Activated naive CD8-positive, alpha-beta T cell treated with anti-CD3 and anti-CD28 coated beads, Interleukin-2, amount 50 U/mL, for 16 hours (primary cell): ENCODE measurements around the gene ZFYVE9.

Experiments
- DNase-seq: peaks from one replicate; pipeline ENCODE4 v3.0.0-alpha.2; 2020; ENCODE audit warnings: low read depth, low spot score

ZFYVE9 gene

DNA sequence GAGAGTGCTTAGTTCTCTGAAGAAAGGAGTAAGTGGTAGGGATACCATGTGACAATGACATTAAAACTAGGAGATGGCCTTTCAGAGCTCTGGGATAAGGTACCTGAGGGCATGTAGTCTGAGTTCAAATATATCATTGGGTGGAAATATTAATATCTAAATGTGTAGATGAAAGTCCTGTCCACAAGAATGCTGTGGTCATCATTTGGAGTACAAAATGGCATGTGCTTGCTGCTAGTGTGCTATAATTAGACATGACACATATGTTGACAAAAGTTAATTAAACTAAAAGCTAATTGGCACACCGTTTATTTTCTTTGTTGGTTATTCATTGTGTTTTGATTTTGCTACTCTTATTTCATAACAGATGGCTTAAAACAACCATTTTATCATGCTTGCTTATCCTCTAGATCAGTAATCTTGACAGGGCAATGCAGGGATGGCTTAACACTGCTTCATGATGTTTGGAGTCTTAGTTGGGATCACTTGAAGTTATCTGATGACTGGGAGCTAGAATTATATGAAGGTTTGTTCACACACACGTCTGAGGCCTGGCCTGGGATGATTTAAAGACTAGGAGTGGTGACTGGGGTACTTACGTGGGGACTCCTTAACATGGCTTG, 193.1 kb downstream of the ZFYVE9 start:
- DNase-seq, result no peak

- DNase-seq, result no peak
Measured at GRCh38 chr1:52337439-52337838, 195.6 kb downstream of the ZFYVE9 start.

DNA sequence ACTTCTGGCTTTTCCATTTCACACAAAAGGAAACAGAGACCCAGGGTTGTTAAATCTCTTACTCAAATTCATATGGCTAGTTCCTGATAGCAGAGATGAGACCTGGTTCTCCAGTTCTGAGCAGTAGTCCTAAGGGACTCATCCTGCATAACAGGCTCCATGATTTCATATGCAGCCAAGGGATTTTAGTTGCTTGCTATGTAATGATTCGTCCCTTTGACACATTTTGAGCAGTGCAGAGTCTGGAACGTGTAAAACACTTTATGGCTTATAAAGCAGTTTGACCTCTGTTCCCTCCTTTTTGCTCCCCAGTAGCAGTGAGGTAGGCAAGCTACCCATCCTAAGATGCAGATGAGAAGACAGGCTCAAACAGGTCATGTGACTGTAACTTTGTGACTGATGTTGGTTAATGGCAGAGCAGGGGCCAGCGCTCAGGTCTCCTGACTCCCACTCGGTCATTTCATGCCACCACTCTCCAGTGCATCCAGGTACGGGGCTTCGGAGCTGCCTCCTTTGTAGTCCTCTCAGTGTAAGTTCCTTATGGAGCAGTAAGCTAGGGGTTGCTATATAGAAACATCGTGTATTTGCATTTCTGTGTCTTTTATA, 199.9 kb downstream of the ZFYVE9 start:
- no peak for DNase-seq

DNA sequence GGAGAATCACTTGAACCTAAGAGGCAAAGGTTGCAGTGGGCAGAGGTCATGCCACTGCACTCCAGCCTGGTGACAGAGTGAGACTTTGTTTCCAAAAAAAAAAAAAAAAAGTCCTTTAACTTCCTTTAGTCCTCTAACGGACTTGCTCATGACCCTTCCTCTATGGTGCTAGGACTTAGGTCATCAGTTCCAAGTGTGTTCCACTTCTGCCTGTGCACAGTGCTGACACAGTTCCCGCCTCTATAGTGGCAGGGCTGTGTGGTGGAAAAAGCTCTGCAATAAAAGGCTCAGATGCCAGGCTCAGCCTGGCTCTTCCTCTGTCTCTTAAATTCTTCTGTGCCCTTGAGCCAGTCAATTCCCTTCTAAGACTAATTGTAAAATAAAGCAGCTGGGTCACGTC, 202.1 kb downstream of the ZFYVE9 start:
- no peak for DNase-seq

GRCh38 chr1:52345252-52345651, 203.4 kb downstream of the ZFYVE9 start:
- DNase-seq, result no peak

- no peak for DNase-seq
Measured at GRCh38 chr1:52346653-52347052, 204.8 kb downstream of the ZFYVE9 start.

GRCh38 chr1:52348704-52349300, 206.9 kb downstream of the ZFYVE9 start:
- no peak for DNase-seq

- DNase-seq, result no peak
Measured at GRCh38 chr1:52352690-52353089, 210.8 kb downstream of the ZFYVE9 start.

- no peak for DNase-seq
Measured at GRCh38 chr1:52355436-52355835, 213.5 kb downstream of the ZFYVE9 start.

GRCh38 chr1:52355847-52356505, 214.1 kb downstream of the ZFYVE9 start:
- no peak for DNase-seq

- DNase-seq, result no peak
Measured at GRCh38 chr1:52356818-52357355, 215.0 kb downstream of the ZFYVE9 start.

- DNase-seq, result no peak
Measured at GRCh38 chr1:52357397-52357796, 215.5 kb downstream of the ZFYVE9 start.

- DNase-seq, result no peak
Measured at GRCh38 chr1:52358851-52359497, 217.1 kb downstream of the ZFYVE9 start.

DNA sequence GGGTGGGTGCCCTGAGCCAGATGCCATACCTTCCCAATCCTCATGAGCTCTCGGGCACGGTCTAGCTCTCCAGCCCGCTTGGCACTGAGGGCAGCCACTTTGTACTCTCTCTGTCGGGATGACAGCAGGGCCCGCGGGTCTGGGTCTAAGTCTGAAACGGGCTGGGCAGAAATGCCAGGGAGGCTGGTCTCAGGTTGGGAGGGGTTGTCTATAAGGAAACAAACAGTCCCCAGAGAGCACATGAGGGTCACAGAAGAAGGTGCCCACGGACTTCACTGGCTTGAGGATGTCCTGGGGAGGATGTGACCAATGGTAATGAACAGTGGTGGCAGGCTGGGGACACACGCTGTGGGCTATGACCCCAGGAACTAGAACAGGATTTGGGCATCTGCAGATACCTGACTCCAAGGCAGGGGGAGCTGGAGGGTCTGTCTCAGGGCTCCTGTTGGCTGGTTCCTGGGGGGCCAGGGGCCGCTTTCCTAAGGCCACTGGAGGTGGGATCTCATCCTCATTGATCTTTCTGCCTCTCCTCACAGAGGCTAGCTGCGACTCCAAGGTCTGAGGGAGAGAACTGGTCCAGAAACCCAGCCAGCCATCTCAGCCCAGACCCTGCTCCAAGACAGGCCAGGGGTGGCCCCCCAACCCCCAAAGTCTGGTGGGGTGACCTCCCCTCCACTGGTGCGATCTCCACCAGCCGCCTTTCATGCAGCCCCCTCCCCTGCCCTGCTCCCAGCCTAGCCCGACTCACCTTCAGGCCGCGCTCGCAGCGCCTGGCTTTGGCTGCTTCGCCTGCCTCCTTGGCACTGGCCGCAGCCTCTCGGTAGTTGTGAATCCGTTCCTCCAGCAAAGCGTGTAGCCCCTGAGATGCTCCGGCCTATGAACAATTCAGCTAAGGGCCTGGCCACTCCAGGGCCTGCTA, 218.0 kb downstream of the ZFYVE9 start:
- DNase-seq, result no peak

GRCh38 chr1:52360595-52360968, 218.7 kb downstream of the ZFYVE9 start:
- DNase-seq, result no peak

DNA sequence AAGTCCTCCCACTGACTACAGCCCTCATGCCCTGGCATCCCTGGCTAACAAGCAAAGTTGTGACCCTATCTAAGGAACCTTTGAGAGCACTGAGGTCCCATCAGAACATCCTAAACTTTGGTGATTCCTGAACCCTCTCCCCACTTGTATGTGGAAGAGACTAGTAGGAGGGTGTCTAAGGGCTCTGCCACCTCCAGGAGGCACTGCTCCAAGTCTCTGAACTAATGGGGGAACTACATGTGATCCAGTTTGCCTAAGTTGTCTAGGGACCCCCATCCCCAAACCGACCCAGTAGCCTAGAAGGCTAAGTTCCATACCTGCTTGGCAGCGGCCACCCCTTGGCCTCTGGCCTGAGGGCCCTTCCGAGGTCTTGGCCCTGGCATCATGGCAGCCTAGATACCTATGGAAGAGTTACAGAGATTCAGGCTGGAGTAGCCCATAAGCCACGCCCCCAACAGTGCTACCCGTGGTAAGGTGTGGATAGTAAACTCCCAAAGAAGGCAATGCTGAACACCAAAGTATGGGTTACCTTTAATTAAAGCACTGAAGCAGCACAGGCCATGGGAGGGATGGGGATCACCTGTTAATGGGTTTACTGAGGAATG, 222.4 kb downstream of the ZFYVE9 start:
- DNase-seq, result no peak

DNA sequence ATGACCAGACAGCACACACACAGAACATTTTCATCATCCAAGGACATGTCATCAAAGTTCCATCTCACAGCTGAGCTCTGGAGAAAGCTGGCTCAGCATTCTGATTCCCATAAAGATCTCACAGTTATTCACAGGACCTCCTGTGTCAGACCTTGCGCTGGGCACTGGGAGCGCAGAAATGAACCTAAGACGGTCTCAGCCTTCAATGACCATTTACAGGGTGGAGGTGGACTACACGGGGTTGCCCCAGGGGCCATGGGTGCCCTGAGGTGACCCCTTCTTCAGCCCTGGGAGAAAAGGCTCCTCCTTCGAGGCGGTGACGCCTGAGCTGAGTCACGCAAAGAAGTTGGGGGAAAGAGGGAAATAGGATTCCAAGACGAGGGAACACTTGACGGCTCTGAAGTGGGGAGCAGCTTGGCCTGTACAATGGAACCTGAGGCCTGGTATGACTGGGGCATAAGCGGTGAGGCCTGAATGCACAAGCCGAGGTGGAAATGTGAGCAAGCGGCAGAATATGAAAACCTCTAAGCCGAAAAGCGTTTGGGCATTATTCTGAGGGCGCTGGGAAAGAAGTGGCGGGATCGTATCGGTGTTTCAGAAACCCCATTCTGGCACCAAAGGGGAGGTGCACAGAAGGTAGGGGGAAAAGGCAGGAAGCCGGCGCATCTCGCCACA, 223.3 kb downstream of the ZFYVE9 start:
- DNase-seq, result no peak

- peak; percentile 99 for DNase-seq
Measured at GRCh38 chr1:52365746-52366516, 224.0 kb downstream of the ZFYVE9 start, which contains the start of gene CC2D1B. CC2D1B (minus strand) TSS chr1:52366205; CDS start chr1:52364620, 1,585 bp downstream.

GRCh38 chr1:52366517-52366827, 224.6 kb downstream of the ZFYVE9 start:
- no peak for DNase-seq
